ENCODE data around the gene ADARB2. TPM values are rescaled to one million over a fixed set of nuclear protein-coding genes. Genes with fewer than 3 reads are reported as not detected.

Gene ADARB2
- total RNA-seq, 2 donors from 2014 or later: 8.0 to 12.2 TPM

GRCh38 chr10:1293636-1294435, 443.5 kb downstream of the ADARB2 start:
- Histone ChIP-seq H3K4me3 (no peak overlapping the region), H3K36me3 (replicated peaks in 1 of 2; ENCODE audit: insufficient read depth in 1 of 2, low read depth in 2 of 2) (no peaks in the 10 kb centered on the region), H3K4me1 (no peaks in the 10 kb centered on the region), H3K27me3 (peaks cover 0 to 4% of the 10 kb centered on the region in 2 donors), H3K9me3 (no peaks in the 10 kb centered on the region), H3K27ac (no peak overlapping the region)
- intact Hi-C loops (cut with DNase I): no loop called here
- DNase-seq: no peak
- WGBS, 2 donors: 37 to 47% methylated on average over 10 of the region's 10 CpGs
- no peak for ATAC-seq
- TF ChIP-seq CTCF (IDR thresholded peaks at IDR 0.05) (no peak), POLR2A (IDR thresholded peaks at IDR 0.05) (no peak)

GRCh38 chr10:1293157-1293556, 444.2 kb downstream of the ADARB2 start:
- Histone ChIP-seq H3K4me1 (no peaks in the 10 kb centered on the region), H3K36me3 (replicated peaks in 1 of 2; ENCODE audit: insufficient read depth in 1 of 2, low read depth in 2 of 2) (no peaks in the 10 kb centered on the region), H3K4me3 (no peak overlapping the region), H3K27me3 (peaks cover 0 to 4% of the 10 kb centered on the region in 2 donors), H3K9me3 (no peaks in the 10 kb centered on the region), H3K27ac (no peak overlapping the region)
- TF ChIP-seq POLR2A (IDR thresholded peaks at IDR 0.05) (no peak), CTCF (IDR thresholded peaks at IDR 0.05) (no peak)
- intact Hi-C loops (cut with DNase I): no loop called here
- no peak for ATAC-seq
- DNase-seq: no peak
- WGBS, 2 donors: 2 to 11% methylated on average over 5 of the region's 5 CpGs

DNA sequence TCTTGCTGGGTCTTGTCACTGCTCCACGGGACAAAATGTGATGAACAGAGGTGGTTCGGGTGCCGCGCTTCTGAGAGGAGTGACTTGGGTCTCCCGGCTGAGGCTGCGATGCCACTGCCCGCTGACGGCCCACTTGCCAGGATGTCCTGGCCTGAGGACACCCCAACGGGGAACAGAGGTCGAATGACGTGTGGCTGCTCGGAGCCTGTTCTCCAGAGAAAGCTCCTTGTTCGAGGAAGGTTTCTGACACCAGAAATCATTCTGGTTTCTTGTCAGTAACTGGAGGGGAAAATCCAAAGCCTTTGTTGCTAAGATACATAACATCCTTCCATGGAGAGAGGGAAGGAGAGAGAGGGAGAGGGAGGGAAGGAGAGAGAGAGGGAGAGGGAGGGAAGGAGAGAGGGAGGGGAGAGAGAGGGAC, 444.7 kb downstream of the ADARB2 start:
- no peaks in the 10 kb centered on the region for H3K9me3 ChIP-seq
- H3K4me3 ChIP-seq: no peak overlapping the region
- DNase-seq (no peak), ATAC-seq (no peak)
- H3K27me3 ChIP-seq: peaks cover 0 to 2% of the 10 kb centered on the region in 2 donors
- H3K27ac ChIP-seq: no peak overlapping the region
- no peaks in the 10 kb centered on the region for H3K36me3 ChIP-seq (replicated peaks in 1 of 2; ENCODE audit: insufficient read depth in 1 of 2, low read depth in 2 of 2)
- intact Hi-C loops (cut with DNase I): no loop called here
- 42 to 58% methylated on average over 11 to 13 of the region's 13 CpGs for WGBS, 2 donors
- TF ChIP-seq POLR2A (IDR thresholded peaks at IDR 0.05) (no peak), CTCF (IDR thresholded peaks at IDR 0.05) (no peak)
- H3K4me1 ChIP-seq: no peaks in the 10 kb centered on the region

DNA sequence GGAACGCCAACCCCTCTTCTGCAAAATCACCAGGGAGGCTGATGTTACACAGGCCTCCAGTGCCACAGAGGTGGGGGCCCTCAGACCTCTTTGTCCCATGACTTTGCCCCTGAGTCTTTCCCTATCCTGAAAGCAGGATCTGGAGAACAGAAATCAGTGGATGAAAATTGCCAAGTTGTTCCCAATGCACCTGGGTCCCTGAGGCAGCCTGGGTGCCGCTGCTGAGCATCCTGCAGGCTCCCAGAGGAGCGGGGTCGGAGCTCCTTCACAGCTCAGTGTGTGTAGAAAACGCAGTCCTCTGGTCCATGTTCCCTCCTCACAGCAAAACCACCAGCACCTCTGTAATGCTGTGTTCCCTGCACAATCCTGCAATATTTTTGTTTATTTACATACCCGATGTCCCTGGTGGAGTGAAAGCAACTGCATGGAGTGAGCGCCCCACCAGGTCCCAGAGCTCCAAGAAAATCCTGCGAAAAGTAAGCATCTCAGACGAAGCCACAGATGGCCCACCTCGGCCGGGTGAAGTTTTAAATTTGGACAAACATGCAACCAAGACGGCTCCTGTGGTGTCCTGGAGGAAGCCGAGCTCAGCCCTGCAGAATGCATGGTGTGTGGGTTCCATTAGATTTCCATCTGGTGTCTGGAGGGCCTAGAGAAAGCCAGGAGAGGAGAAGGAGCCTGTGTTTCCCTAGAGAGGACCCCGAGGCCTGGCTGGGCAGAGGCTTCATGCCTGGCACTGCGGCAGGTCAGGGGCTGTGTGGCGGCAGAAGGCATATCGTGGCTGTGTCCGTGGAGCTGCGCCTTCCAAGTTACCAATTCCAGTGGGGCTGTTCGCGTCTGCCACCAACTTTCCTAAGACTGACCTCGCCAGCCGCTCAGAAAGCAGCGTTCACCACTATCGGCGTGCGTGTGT, 445.9 kb downstream of the ADARB2 start:
- intact Hi-C loops (cut with DNase I): no loop called here
- Histone ChIP-seq H3K4me1 (no peaks in the 10 kb centered on the region), H3K4me3 (no peak overlapping the region), H3K9me3 (no peaks in the 10 kb centered on the region), H3K36me3 (replicated peaks in 1 of 2; ENCODE audit: insufficient read depth in 1 of 2, low read depth in 2 of 2) (no peaks in the 10 kb centered on the region), H3K27me3 (no peaks in the 10 kb centered on the region), H3K27ac (no peak overlapping the region)
- 77% methylated on average over 25 to 27 of the region's 27 CpGs for WGBS, 2 donors
- no peak for ATAC-seq
- no peak for DNase-seq
- TF ChIP-seq CTCF (IDR thresholded peaks at IDR 0.05) (no peak), POLR2A (IDR thresholded peaks at IDR 0.05) (no peak)
